PC-9 (cell line): Measurements from ENCODE around the gene SCML1. TPM values are rescaled to one million over a fixed set of nuclear protein-coding genes. Genes with fewer than 3 reads are reported as not detected.

Source experiments
- BruUV-seq: library from RNA; stranded (reverse); fragments of 400-500 nt; replicated peaks from 2 replicates; lab custom pipeline; 2021; lab: Mats Ljungman, UMichigan
- CTCF ChIA-PET: fragments of 300-600 bp; sonication (Branson Sonifier 250); formaldehyde crosslinking; loops from one replicate; lab custom pipeline; 2022; ENCODE audit warnings: antibody characterized with exemption; lab: Charles Lee
- POLR2A ChIA-PET: fragments of 300-600 bp; sonication (Branson Sonifier 250); formaldehyde crosslinking; loops from one replicate; lab custom pipeline; 2022; ENCODE audit warnings: antibody characterized with exemption; ENCODE audit not compliant: unreplicated experiment; lab: Charles Lee
- DNase-seq, 2 experiments: peaks; one replicate each; pipeline versions ENCODE4 v3.0.0 to v3.0.0-alpha.2; 2015 to 2022; ENCODE audit warnings: mixed read lengths in 1 of 2
- H2AFZ ChIP-seq: fragments of 200-600 bp; sonication (generic); 2 replicates; pipeline ENCODE4 v1.8.1; 2017; ENCODE audit warnings: antibody characterized with exemption
- H3F3A ChIP-seq: fragments of 200-600 bp; sonication (generic); 2 replicates; pipeline ENCODE4 v1.8.1; 2017; ENCODE audit warnings: antibody characterized with exemption, mild to moderate bottlenecking, low read depth; ENCODE audit not compliant: insufficient read depth
- H3K27ac ChIP-seq: fragments of 200-600 bp; sonication (generic); 2 replicates; pipeline ENCODE4 v1.6.1; 2016; ENCODE audit warnings: mixed run types
- H3K27me3 ChIP-seq: fragments of 200-600 bp; sonication (generic); 2 replicates; pipeline ENCODE4 v1.6.1; 2016; ENCODE audit warnings: low read depth, mixed run types; ENCODE audit not compliant: insufficient read depth
- H3K36me3 ChIP-seq: fragments of 200-600 bp; sonication (generic); 2 replicates; pipeline ENCODE4 v1.6.1; 2016; ENCODE audit warnings: low read depth, mixed run types
- H3K4me1 ChIP-seq: fragments of 200-600 bp; sonication (generic); replicated peaks from 2 replicates; pipeline ENCODE4 v1.6.1; 2016; ENCODE audit warnings: mixed run types; ENCODE audit not compliant: insufficient read depth
- H3K4me2 ChIP-seq: fragments of 200-600 bp; sonication (generic); 2 replicates; pipeline ENCODE4 v1.6.1; 2017; ENCODE audit warnings: mixed run types
- H3K4me3 ChIP-seq: fragments of 200-600 bp; sonication (generic); 2 replicates; pipeline ENCODE4 v1.6.1; 2016; ENCODE audit warnings: mixed run types
- H3K79me2 ChIP-seq: fragments of 200-600 bp; sonication (generic); 2 replicates; pipeline ENCODE4 v1.6.1; 2017; ENCODE audit warnings: low read depth, mixed run types
- H3K9me2 ChIP-seq: fragments of 200-600 bp; sonication (generic); 2 replicates; pipeline ENCODE4 v1.8.1; 2017; ENCODE audit warnings: mild to moderate bottlenecking; ENCODE audit not compliant: insufficient read depth
- H3K9me3 ChIP-seq: fragments of 200-600 bp; sonication (generic); 2 replicates; pipeline ENCODE4 v1.8.1; 2016; ENCODE audit warnings: low read depth; ENCODE audit not compliant: insufficient read depth
- H4K20me1 ChIP-seq: fragments of 200-600 bp; sonication (generic); 2 replicates; pipeline ENCODE4 v1.8.1; 2017; ENCODE audit not compliant: insufficient read depth
- CTCF ChIP-seq: fragments of 200-600 bp; sonication (generic); conservative IDR thresholded peaks from 2 replicates; pipeline ENCODE4 v1.6.1; 2017; ENCODE audit warnings: mixed run types, antibody characterized with exemption, mild to moderate bottlenecking, moderate library complexity
- EZH2 ChIP-seq: fragments of 200-600 bp; sonication (generic); IDR thresholded peaks from 2 replicates; pipeline ENCODE4 v1.8.0; 2017; ENCODE audit warnings: antibody characterized with exemption, low read depth
- intact Hi-C: fragments of 100-400 bp; cut with micrococcal nuclease; formaldehyde crosslinking; loops from one replicate; pipeline ENCODE4 v1.10.0; 2022; ENCODE audit not compliant: unreplicated experiment
- total RNA-seq: library from RNA; stranded (reverse); gene quantifications from 2 replicates; pipeline ENCODE4 v1.2.3, GENCODE V29; 2021

SCML1 gene
- total RNA-seq, 1 experiment from 2014 or later = 9.3 TPM

- intact Hi-C loops = loop anchor here (10.0 kb wide), 1 partner anchor 634 kb away; no protein-coding TSS in a partner anchor
- Histone ChIP-seq H3K27ac (no peak overlapping the region), H3K9me2 (no peaks in the 10 kb centered on the region), H3K9me3 (no peaks in the 10 kb centered on the region), H3K36me3 (no peaks in the 10 kb centered on the region), H3K4me2 (peak overlapping the region; percentile 74; the same call in 1 of the 2 replicates), H4K20me1 (no peaks in the 10 kb centered on the region; the same call in 1 of the 2 replicates), H2AFZ (no peak overlapping the region), H3K4me3 (no peak overlapping the region; the same call in 1 of the 2 replicates), H3K79me2 (peaks cover 61% of the 10 kb centered on the region), H3F3A (peaks cover 12% of the 10 kb centered on the region; the same call in 1 of the 2 replicates), H3K4me1 (peaks cover 31% of the 10 kb centered on the region), H3K27me3 (no peaks in the 10 kb centered on the region)
- DNase-seq = no peak
- no TSS peak for BruUV-seq
- POLR2A ChIA-PET = no interaction called here
- CTCF ChIA-PET = no interaction called here
- no peak for TF ChIP-seq CTCF
- TF ChIP-seq EZH2 = no peak
Observed at GRCh38 chrX:17740137-17741122, 3.1 kb downstream of the SCML1 start.

DNA sequence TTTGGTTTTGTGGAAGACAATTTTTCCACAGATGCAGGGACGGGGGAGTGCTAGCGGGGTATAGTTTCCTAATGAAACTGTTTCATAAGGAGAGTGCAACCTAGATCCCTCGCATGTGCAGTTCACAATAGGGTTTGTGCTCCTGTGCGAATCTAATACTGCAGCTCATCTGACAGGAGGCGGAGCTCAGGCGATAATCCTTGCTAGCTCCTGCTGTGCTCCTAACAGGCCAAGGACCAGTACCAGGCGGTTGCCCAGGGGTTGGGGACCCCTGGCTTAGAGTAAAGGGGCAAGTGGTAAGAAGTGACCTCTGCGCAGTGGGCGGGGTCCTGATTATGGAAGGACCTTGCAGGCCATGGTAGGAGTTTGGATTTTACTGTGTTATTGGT lies 3.8 kb downstream of the SCML1 start:
- TF ChIP-seq EZH2 = no peak
- no peak for TF ChIP-seq CTCF
- Histone ChIP-seq H3K79me2 (peaks cover 61% of the 10 kb centered on the region), H3K27me3 (no peaks in the 10 kb centered on the region), H3K36me3 (no peaks in the 10 kb centered on the region), H3K4me3 (no peak overlapping the region), H4K20me1 (no peaks in the 10 kb centered on the region; the same call in 1 of the 2 replicates), H3K9me2 (no peaks in the 10 kb centered on the region), H3F3A (peaks cover 12% of the 10 kb centered on the region; the same call in 1 of the 2 replicates), H2AFZ (no peak overlapping the region), H3K9me3 (no peaks in the 10 kb centered on the region), H3K27ac (no peak overlapping the region), H3K4me1 (peaks cover 31% of the 10 kb centered on the region), H3K4me2 (no peak overlapping the region)
- ChIA-PET CTCF (no interaction called here), POLR2A (no interaction called here)
- BruUV-seq = no TSS peak
- intact Hi-C loops = loop anchor here (10.0 kb wide), 1 partner anchor 634 kb away; no protein-coding TSS in a partner anchor
- no peak for DNase-seq

DNA sequence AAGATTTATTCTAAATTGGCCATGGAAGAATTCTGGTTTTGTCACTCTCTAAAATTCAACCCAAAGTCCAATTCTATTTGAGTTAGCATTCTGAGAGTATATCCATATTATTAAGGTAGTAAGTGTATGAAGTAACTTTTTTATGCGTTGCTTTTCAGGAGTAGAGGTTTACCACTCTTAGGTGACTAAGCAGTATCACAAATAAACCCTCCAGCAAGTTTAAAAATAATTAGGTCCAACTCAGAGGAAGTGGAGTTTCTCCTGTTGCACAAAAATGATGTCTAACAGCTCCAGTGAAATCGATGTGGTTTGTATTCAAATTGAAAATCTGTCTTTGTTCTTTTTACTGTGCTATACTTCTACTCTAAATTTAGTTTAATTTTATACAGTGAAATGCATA lies 6.6 kb downstream of the SCML1 start:
- peaks cover 55% of the 10 kb centered on the region for H3K79me2 ChIP-seq
- peak overlapping the region; percentile 70 for H3K27ac ChIP-seq
- H3F3A ChIP-seq = peaks cover 2% of the 10 kb centered on the region; the same call in 1 of the 2 replicates
- no peaks in the 10 kb centered on the region; the same call in 1 of the 2 replicates for H4K20me1 ChIP-seq
- no peak overlapping the region for H2AFZ ChIP-seq
- TF ChIP-seq CTCF (no peak), EZH2 (no peak)
- no peaks in the 10 kb centered on the region for H3K9me2 ChIP-seq
- no peaks in the 10 kb centered on the region for H3K27me3 ChIP-seq
- ChIA-PET POLR2A (no interaction called here), CTCF (no interaction called here)
- intact Hi-C loops = loop anchor here (10.0 kb wide), 1 partner anchor 631 kb away; no protein-coding TSS in a partner anchor
- H3K36me3 ChIP-seq = no peaks in the 10 kb centered on the region
- peaks cover 31% of the 10 kb centered on the region for H3K4me1 ChIP-seq
- H3K9me3 ChIP-seq = no peaks in the 10 kb centered on the region
- DNase-seq = peak in 1 of 2 experiments; percentile 41
- BruUV-seq = no TSS peak
- H3K4me3 ChIP-seq = no peak overlapping the region
- peak overlapping the region; percentile 50 for H3K4me2 ChIP-seq
